Fibroblast of skin of back (primary cell): ENCODE measurements around the gene ANO10.
"Not testable (repeated sequence)": the region's sequence is repeated elsewhere in the genome, so short reads cannot be mapped to it uniquely, and the experiment has no call there.

ENCODE experiments used
- DNase-seq: peaks from one replicate; pipeline ENCODE4 v3.0.0-alpha.2; 2013

ANO10 gene

GRCh38 chr3:43629257-43629656 is 7.4 kb upstream of the ANO10 start:
- no peak for DNase-seq

- DNase-seq, result no peak
These were observed 5.5 kb upstream of the ANO10 start for GRCh38 chr3:43627360-43627759.

- DNase-seq, result no peak
These were observed 3.0 kb upstream of the ANO10 start for GRCh38 chr3:43624619-43625305.

GRCh38 chr3:43620831-43621655 is 768 bp downstream of the ANO10 start:
- no peak for DNase-seq

- no peak for DNase-seq
These were observed 2.2 kb downstream of the ANO10 start for GRCh38 chr3:43619588-43619987.

- DNase-seq, result no peak
These were observed 3.7 kb downstream of the ANO10 start for GRCh38 chr3:43618142-43618541.

- no peak for DNase-seq
These were observed 5.8 kb downstream of the ANO10 start for GRCh38 chr3:43616034-43616433.

GRCh38 chr3:43615133-43615532 is 6.7 kb downstream of the ANO10 start:
- no peak for DNase-seq

GRCh38 chr3:43613976-43614375 is 7.8 kb downstream of the ANO10 start:
- DNase-seq, result no peak

GRCh38 chr3:43612419-43612818 is 9.4 kb downstream of the ANO10 start:
- DNase-seq, result no peak

GRCh38 chr3:43609406-43609805 is 12.4 kb downstream of the ANO10 start:
- DNase-seq, result no peak

- no peak for DNase-seq
These were observed 13.1 kb downstream of the ANO10 start for GRCh38 chr3:43608751-43609150.

- no peak for DNase-seq
These were observed 15.5 kb downstream of the ANO10 start for GRCh38 chr3:43606284-43606683.

- DNase-seq, result not testable (repeated sequence)
These were observed 21.9 kb downstream of the ANO10 start for GRCh38 chr3:43599959-43600358.

GRCh38 chr3:43597961-43598360 is 23.9 kb downstream of the ANO10 start:
- no peak for DNase-seq

GRCh38 chr3:43596178-43596577 is 25.6 kb downstream of the ANO10 start:
- DNase-seq, result not testable (repeated sequence)

- DNase-seq, result not testable (repeated sequence)
These were observed 26.5 kb downstream of the ANO10 start for GRCh38 chr3:43595280-43595679.

- DNase-seq, result not testable (repeated sequence)
These were observed 28.2 kb downstream of the ANO10 start for GRCh38 chr3:43593588-43593987.

- DNase-seq, result not testable (repeated sequence)
These were observed 29.9 kb downstream of the ANO10 start for GRCh38 chr3:43591866-43592265.

- no peak for DNase-seq
These were observed 34.5 kb downstream of the ANO10 start for GRCh38 chr3:43587303-43587702.

- peak; percentile 52 for DNase-seq
These were observed 37.6 kb downstream of the ANO10 start for GRCh38 chr3:43584043-43584826.

GRCh38 chr3:43583481-43583880 is 38.3 kb downstream of the ANO10 start:
- DNase-seq, result peak; percentile 4

- peak; percentile 41 for DNase-seq
These were observed 38.9 kb downstream of the ANO10 start for GRCh38 chr3:43582866-43583265.
